DMS114 treated with DMSO at 0.1 percent for 48 hours (cell line): ENCODE measurements around the gene CDKAL1.
"Not testable (repeated sequence)": the region's sequence is repeated elsewhere in the genome, so short reads cannot be mapped to it uniquely, and the experiment has no call there.

Experiments used
- DNase-seq: peaks from one replicate; lab custom pipeline; 2025; ENCODE audit not compliant: unreplicated experiment; lab: John Stamatoyannopoulos, UW

The CDKAL1 gene

GRCh38 chr6:21049148-21049547, 514.9 kb downstream of the CDKAL1 start:
- no peak for DNase-seq

GRCh38 chr6:21049572-21049971, 515.3 kb downstream of the CDKAL1 start:
- DNase-seq: no peak

DNA sequence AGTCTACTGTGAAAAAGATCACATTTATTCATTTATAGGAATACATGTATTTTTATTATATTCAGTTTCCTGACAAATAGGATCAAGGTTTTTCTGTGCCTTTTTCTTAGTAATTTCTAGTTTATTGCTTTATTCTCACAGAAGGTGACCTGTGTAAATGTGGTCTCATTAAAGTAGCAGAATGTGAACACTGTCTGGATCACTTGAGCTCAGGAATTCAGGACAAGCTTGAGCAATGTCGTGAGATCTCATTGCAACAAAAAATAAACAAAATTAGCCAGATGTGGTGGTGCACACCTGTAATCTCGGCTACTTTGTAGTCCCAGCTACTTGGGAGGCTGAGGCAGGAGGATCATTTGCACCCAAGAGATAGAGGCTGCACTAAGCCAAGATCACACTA, 516.7 kb downstream of the CDKAL1 start:
- no peak for DNase-seq

DNA sequence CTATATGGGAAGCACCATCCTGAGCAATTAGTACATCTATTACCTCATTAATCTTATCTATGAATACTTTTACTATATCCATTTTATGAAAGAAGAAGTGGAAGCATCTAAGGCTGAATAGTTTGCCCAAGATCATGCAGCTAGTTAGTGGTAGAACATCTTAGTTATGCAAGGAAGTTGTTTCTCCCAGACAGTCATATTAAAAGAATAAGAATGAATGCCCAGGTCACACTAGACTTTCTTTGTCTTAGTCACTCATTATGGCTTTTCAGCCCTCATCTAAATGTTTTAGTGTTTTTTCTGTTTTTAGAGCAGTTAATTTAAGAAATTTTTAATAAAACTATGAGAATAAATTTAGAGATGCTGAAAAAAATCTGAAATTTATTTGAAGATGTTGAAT, 517.5 kb downstream of the CDKAL1 start:
- no peak for DNase-seq

GRCh38 chr6:21053612-21054011, 519.4 kb downstream of the CDKAL1 start:
- no peak for DNase-seq

GRCh38 chr6:21055480-21055879, 521.2 kb downstream of the CDKAL1 start:
- DNase-seq: not testable (repeated sequence)

DNA sequence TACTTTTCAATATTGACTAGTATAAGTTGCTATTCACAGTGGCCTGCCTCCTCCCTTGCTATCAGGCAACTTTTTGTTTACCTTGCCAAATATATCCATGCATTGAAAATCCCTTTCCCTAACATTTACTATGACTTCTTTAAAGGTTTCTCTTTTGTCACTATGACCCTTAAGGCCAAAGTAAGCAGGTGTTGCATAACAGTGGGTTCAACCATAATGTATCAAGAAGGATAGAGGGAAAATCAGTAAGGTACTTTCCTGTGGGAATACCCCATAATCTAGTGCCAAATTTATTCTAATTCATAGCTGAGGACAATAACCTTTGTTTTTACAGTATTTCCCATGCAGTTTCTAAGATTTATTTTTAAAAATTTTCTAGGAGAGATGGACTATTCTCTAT, 527.6 kb downstream of the CDKAL1 start:
- DNase-seq: no peak

GRCh38 chr6:21064756-21065340, 530.6 kb downstream of the CDKAL1 start:
- no peak for DNase-seq

DNA sequence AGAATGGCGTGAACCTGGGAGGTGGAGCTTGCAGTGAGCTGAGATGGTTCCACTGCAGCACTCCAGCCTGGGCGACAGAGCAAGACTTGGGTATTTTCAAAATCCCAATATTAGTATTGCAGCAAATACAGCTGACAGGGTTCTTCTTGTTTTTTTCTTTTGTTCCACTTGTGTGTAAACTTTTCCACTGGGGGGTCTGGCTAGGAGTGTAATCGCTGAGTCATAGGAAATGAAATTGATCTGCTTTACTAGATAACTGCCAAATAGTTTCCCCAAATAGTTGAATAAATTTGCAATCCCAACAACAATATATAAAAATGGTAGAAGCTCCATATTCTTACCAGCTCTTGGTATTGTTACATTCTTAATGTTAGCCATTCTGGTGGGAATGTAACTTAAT, 533.3 kb downstream of the CDKAL1 start:
- DNase-seq: no peak

- DNase-seq: no peak
These were observed 536.4 kb downstream of the CDKAL1 start for GRCh38 chr6:21070620-21071019.

DNA sequence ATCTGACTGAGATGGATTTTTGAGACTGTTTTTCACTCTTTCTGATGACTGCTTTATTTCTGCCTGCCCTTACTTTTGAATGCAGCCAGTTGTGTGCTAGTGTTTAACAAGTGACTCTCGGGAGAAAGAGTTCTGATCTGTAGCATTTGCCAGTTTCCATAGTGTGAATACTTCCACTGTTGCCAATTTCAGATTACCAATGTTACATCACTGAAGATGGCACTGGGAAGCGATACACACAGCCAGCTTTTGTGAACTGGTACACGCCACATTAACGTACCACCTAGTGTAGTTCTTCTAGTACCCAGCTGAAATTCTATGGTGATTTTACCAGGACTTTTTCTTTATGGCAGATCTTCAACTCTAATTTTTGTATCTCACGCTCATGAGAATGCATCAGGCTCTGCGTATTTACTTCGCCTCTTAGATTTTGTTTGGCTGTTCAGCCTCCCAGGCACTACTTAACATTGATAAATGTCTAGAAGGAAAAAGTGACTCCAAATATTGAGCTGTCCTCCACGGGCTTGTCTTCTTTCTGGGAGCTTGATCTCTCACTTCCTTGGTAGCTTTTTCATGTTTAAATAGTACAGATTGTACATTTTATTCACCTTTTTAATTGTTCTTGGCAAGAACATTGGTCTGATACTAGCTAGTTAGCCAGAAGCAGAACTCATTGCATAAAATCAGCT, 537.7 kb downstream of the CDKAL1 start:
- DNase-seq: no peak

DNA sequence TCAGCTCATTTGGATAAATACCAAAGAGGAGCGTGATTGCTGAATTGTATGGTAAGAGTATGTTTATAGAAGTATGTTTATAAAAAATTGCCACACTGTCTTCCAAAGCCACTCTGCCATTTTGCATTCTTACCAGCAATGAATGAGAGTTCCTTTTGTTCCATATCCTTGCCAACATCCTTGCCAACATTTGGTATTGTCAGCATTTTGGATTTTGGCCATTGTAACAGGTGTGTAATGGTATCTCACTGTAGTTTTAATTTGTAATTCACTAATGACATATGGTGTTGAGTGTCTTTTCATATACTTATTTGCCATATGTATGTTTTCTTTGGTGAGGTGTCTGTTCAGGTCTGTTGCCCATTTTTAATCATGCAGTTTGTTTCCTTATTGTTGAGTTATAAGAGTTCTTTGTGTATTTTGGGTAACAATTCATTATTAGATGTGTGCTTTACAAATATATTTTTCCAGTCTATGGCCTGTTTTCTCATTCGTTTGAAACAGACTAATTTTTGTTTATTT, 539.1 kb downstream of the CDKAL1 start:
- no peak for DNase-seq

- no peak for DNase-seq
These were observed 540.2 kb downstream of the CDKAL1 start for GRCh38 chr6:21074484-21074883.

GRCh38 chr6:21075986-21076385, 541.7 kb downstream of the CDKAL1 start:
- no peak for DNase-seq

DNA sequence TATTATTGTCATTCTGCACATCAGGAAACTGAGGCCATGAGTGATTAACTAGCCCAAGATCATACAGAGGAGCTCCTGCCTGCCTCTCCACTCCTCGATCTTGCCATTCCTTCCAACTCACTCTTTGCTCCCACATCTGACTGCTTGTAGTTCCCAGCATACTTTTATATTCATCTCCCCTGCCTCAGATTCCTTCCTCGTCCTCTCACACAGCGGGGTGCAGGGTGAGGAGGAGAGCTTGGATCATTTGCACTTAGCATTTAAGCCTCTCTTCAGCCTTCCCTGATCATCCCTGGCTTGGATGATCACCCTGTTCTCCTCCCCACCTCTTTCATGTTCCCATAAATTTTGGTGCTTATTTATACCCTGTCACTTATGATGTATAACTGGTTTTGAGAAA, 544.2 kb downstream of the CDKAL1 start:
- no peak for DNase-seq

DNA sequence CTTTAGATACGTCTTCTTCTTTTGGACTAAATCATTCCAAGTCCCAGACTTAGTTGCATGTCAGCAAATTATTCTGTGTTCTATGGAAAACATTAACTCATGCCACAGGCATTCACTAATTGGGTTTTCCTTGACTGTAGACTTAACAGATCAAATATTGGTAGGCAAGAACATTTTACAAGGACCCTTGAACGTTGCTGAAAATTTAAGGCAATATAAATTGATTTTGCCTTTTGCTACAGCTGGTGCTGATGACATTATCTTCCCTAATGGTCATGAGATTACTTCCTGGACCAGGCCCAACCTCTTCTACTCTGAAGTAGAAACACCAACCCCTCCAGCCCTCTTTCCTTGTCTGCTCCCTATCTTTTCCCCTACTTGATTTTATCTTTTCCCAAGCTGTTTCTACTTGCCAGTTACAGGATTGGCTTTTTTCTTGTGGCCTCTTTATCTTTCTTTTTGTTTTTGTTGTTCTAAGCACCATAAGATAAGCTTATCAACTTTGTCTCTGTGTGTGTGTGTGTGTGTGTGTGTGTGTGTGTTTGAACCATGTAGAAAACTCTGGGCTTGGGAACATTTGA, 545.3 kb downstream of the CDKAL1 start:
- no peak for DNase-seq

GRCh38 chr6:21080221-21080620, 546.0 kb downstream of the CDKAL1 start:
- no peak for DNase-seq

- DNase-seq: no peak
These were observed 547.8 kb downstream of the CDKAL1 start for GRCh38 chr6:21082091-21082490.

DNA sequence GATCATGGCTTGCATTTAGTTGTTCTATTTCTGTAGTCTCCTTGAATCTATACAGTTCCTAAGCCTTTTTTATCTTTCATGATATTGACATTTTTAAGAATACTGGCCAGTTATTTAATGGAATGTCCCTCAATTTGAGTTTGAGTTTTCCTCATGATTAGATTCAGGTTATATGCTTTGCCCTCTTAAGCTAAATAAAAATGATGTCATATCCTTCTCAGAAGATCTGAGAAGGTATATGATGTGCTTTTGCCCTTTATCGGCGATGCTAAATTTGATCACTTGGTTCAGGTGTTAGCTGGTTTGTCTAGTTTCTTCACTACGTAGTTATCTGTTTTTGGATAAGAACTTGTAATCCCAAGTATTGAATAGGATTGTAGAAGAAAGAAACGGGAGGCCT, 549.5 kb downstream of the CDKAL1 start:
- DNase-seq: no peak

GRCh38 chr6:21084656-21085055, 550.4 kb downstream of the CDKAL1 start:
- DNase-seq: no peak

DNA sequence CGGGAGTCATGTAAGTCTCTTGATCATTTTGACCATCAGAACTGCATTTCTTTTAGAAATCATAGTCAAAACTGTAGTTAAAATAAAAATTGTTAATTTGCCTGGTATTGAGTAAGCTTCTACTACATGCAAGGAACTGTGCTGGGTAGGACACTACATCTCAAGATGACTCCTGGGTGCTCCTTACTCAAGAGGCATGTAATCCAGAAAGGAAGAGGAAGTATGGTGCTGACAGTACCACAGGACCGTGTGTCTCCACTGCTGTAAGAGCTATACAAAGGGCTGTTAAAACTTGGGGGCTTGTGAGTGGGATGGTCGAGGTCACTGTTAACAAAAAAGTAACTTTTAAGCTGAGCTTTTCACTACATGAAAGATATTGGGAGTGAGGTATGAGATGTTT, 551.0 kb downstream of the CDKAL1 start:
- no peak for DNase-seq

- no peak for DNase-seq
These were observed 551.4 kb downstream of the CDKAL1 start for GRCh38 chr6:21085643-21086042.
